ENCODE data around the gene PPP2R5D. TPM values are rescaled to one million over a fixed set of nuclear protein-coding genes. Genes with fewer than 3 reads are reported as not detected.
A peak's percentile ranks its signal among the peaks of the same experiment; 100 is the strongest.

The PPP2R5D gene
- total and polyA plus RNA-seq, 2 of the 4 experiments (the other 2 are of a cell fraction) = 55.6 to 68.8 TPM

GRCh38 chr6:42979523-42980177 is 4.7 kb upstream of the PPP2R5D start (continued):
- TF ChIP-seq FOS (IDR thresholded peaks at IDR 0.05; ENCODE audit: low read depth, low read length) (no peak), POLR2A (IDR thresholded peaks at IDR 0.05; ENCODE audit: low read depth, low read length) (no peak)

DNA sequence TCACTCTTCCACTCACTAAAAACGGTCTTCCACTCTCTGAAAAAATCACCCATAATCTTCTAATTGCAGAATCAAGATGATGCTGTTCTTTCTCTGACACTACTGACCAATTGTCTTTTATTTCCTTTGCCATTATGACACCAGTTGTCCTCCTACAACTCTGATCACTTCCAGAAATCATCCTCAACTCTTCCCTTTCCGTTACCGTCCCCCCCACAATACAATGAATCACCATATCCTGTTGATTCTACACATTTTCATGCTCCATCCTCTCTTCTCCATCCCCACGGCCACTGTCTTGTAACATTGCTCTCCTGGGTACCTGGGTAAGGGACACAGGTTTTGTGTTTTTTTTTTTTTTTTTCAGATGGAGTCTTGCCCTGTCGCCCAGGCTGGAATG is 2.5 kb upstream of the PPP2R5D start:
- Histone ChIP-seq H3K9ac (ENCODE audit: low read depth, low read length) (no peak overlapping the region), H4K5ac (ENCODE audit: low read depth, low read length) (no peak overlapping the region), H2BK15ac (ENCODE audit: low read depth, low read length) (no peak overlapping the region), H2AK9ac (replicated peaks; ENCODE audit: low read depth, low read length, poor library complexity) (no peak overlapping the region), H3K9me1 (ENCODE audit: insufficient read depth, low read length) (peaks cover 17% of the 10 kb centered on the region), H4K8ac (ENCODE audit: low read depth in 2 of 2, low read length in 2 of 2) (peak overlapping the region in 1 of 2 experiments; percentile 30; a peak in 1 of 4 replicates), H2AK5ac (ENCODE audit: low read depth, low read length) (peak overlapping the region; percentile 10; the same call in 1 of the 2 replicates), H2AFZ (replicated peaks; ENCODE audit: low read length, poor library complexity) (no peak overlapping the region), H4K91ac (ENCODE audit: insufficient read depth, low read depth, low read length) (0 out of 2 replicates have a peak overlapping the region, but pooled peaks have one; percentile 6), H3K27me3 (ENCODE audit: control insufficient read depth, insufficient read depth, low read length) (no peaks in the 10 kb centered on the region), H3K4me3 (ENCODE audit: insufficient read depth, low read depth, low read length) (no peak overlapping the region), H3K9me3 (ENCODE audit: control insufficient read depth, insufficient read depth, low read length) (no peaks in the 10 kb centered on the region), H3K23ac (ENCODE audit: low read depth, low read length) (peak overlapping the region; percentile 64; the same call in 1 of the 2 replicates), H2BK20ac (ENCODE audit: low read depth, low read length) (peak overlapping the region; percentile 42; the same call in 1 of the 2 replicates), H2BK120ac (ENCODE audit: low read depth, low read length) (peak overlapping the region; percentile 52; the same call in 1 of the 2 replicates), H3K56ac (ENCODE audit: extremely low read depth, insufficient read depth, low read length) (no peak overlapping the region), H3K36me3 (ENCODE audit: control insufficient read depth, insufficient read depth, low read length) (0 out of 2 replicates have a peak, but pooled peaks cover 2% of the 10 kb centered on the region), H3K18ac (ENCODE audit: low read depth, low read length) (no peak overlapping the region), H3K4ac (ENCODE audit: low read depth, low read length) (peak overlapping the region; percentile 30; the same call in 1 of the 2 replicates), H3K4me2 (ENCODE audit: low read depth, low read length) (no peak overlapping the region), H3K27ac (ENCODE audit: insufficient read depth, low read length) (no peak overlapping the region), H2BK5ac (ENCODE audit: low read depth, low read length, poor library complexity, severe bottlenecking) (no peak overlapping the region), H3K79me1 (ENCODE audit: low read depth in 1 of 2, low read length in 2 of 2) (peaks cover 18 to 50% of the 10 kb centered on the region in 2 experiments), H4K20me1 (ENCODE audit: insufficient read depth, low read length) (peaks cover 23% of the 10 kb centered on the region), H3K14ac (replicated peaks; ENCODE audit: low read depth, low read length) (no peak overlapping the region), H3K4me1 (ENCODE audit: control insufficient read depth, insufficient read depth, low read length) (peaks cover 8% of the 10 kb centered on the region)
- ChIA-PET CTCF (no interaction called here), POLR2A (ENCODE audit: unreplicated experiment) (no interaction called here)
- no peak for ATAC-seq (ENCODE audit: low read depth)
- intact Hi-C loops (cut with micrococcal nuclease) = no loop called here
- DNase-seq = no peak
- TF ChIP-seq ELK1 (IDR thresholded peaks at IDR 0.05; ENCODE audit: borderline replicate concordance, low read depth, low read length) = no peak
- TF ChIP-seq NFE2L2 (IDR thresholded peaks at IDR 0.05; ENCODE audit: low read depth, low read length) = no peak
- no peak for TF ChIP-seq MXI1 (IDR thresholded peaks at IDR 0.05; ENCODE audit: borderline replicate concordance, low read depth, low read length)
- in situ Hi-C loops (cut with MboI; ENCODE audit: low sequenced_read_pairs) = no loop called here
- WGBS, 2 experiments (ENCODE audit: extremely low coverage in 2 of 2, insufficient read length in 1 of 2) = 65 to 100% methylated on average over 2 to 3 of the region's 5 CpGs
- dilution Hi-C loops (cut with HindIII; ENCODE audit: low sequenced_read_pairs, unreplicated experiment) = no loop called here
- BruUV-seq (replicated peaks) = no TSS peak

Data from IMR-90 (cell line).